AG04450 (cell line): ENCODE measurements around the gene ESYT2. TPM values are rescaled to one million over a fixed set of nuclear protein-coding genes. Genes with fewer than 3 reads are reported as not detected.

Source experiments
- CTCF ChIA-PET: fragments of 300-600, 350-600 bp; formaldehyde crosslinking; extraction: SDS; loops from one replicate; lab custom pipeline; 2022; ENCODE audit warnings: antibody characterized with exemption, inconsistent platforms; lab: Charles Lee
- POLR2A ChIA-PET: fragments of 350-600 bp; formaldehyde crosslinking; extraction: SDS; loops from one replicate; lab custom pipeline; 2021; ENCODE audit warnings: antibody characterized with exemption, inconsistent platforms; lab: Yijun Ruan, JAX
- DNase-seq: peaks from one replicate; pipeline ENCODE4 v3.0.0-alpha.2; 2011; ENCODE audit warnings: low read depth, low spot score
- H3K27ac ChIP-seq: one replicate; pipeline ENCODE4 v1.5.1; 2012; ENCODE audit warnings: low read depth, low read length, control low read depth
- H3K27me3 ChIP-seq: one replicate; pipeline ENCODE4 v1.6.0; 2012; ENCODE audit warnings: low read length; ENCODE audit not compliant: control insufficient read depth, insufficient read depth
- H3K4me3 ChIP-seq: 2 replicates; pipeline ENCODE4 v1.5.1; 2011; ENCODE audit warnings: mild to moderate bottlenecking, low read depth, low read length, control low read depth
- H3K9me3 ChIP-seq: 2 replicates; pipeline ENCODE4 v1.5.1; 2012; ENCODE audit warnings: low read length; ENCODE audit not compliant: control insufficient read depth, insufficient read depth
- polyA plus RNA-seq: library from polyadenylated mRNA; depleted of rRNA; stranded (reverse); fragments of >200 nt; gene quantifications from 2 replicates; pipeline ENCODE4 v1.2.3, GENCODE V29; 2011
- TF ChIP-seq, protein P1 (sequence below): IDR thresholded peaks from 2 replicates; pipeline ENCODE4 v1.5.1; 2011; ENCODE audit warnings: low read depth, low read length, control low read depth, inconsistent platforms

Gene ESYT2
- polyA plus RNA-seq, 1 experiment = 54.3 TPM

DNA sequence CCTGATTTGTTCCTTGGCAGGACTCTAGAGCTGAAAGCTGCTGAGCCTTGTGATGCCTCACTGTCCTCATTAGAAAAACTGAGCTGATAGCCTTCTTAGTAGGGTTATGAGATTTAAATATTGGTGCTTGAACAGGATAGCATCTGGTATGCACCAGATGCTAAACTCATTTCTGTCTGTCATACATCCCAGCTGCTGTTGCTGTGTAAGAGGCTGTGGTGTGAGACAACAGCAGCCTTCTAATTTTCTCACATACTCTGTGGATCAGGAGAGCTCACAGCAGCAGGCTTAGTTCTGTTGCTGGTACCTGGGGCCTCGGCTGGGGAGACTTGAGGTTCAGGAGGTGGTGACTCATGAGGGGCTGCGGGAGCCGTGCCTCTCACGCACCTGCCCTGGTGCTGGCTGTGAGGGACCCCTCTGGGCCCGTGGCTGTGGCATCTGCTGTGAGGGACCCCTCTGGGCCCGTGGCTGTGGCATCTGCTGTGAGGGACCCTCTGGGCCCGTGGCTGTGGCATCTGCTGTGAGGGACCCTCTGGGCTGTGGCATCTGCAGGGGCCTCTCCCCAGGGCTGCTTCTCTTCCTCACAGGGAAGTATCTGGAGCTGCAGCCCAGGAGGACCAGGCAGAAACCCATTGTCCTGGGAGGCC is 39.6 kb upstream of the ESYT2 start:
- Histone ChIP-seq H3K9me3 (no peaks in the 10 kb centered on the region; the same call in 1 of the 2 replicates), H3K27me3 (no peaks in the 10 kb centered on the region), H3K27ac (no peak overlapping the region), H3K4me3 (no peak overlapping the region)
- ChIA-PET CTCF (interaction anchor here (0.9 to 2.3 kb wide), 2 partner anchors 75 to 108 kb away, joined by 3 to 6 read pairs; no protein-coding TSS in a partner anchor), POLR2A (no interaction called here)
- DNase-seq = no peak
- TF ChIP-seq, protein P1, sequence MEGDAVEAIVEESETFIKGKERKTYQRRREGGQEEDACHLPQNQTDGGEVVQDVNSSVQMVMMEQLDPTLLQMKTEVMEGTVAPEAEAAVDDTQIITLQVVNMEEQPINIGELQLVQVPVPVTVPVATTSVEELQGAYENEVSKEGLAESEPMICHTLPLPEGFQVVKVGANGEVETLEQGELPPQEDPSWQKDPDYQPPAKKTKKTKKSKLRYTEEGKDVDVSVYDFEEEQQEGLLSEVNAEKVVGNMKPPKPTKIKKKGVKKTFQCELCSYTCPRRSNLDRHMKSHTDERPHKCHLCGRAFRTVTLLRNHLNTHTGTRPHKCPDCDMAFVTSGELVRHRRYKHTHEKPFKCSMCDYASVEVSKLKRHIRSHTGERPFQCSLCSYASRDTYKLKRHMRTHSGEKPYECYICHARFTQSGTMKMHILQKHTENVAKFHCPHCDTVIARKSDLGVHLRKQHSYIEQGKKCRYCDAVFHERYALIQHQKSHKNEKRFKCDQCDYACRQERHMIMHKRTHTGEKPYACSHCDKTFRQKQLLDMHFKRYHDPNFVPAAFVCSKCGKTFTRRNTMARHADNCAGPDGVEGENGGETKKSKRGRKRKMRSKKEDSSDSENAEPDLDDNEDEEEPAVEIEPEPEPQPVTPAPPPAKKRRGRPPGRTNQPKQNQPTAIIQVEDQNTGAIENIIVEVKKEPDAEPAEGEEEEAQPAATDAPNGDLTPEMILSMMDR = no peak

DNA sequence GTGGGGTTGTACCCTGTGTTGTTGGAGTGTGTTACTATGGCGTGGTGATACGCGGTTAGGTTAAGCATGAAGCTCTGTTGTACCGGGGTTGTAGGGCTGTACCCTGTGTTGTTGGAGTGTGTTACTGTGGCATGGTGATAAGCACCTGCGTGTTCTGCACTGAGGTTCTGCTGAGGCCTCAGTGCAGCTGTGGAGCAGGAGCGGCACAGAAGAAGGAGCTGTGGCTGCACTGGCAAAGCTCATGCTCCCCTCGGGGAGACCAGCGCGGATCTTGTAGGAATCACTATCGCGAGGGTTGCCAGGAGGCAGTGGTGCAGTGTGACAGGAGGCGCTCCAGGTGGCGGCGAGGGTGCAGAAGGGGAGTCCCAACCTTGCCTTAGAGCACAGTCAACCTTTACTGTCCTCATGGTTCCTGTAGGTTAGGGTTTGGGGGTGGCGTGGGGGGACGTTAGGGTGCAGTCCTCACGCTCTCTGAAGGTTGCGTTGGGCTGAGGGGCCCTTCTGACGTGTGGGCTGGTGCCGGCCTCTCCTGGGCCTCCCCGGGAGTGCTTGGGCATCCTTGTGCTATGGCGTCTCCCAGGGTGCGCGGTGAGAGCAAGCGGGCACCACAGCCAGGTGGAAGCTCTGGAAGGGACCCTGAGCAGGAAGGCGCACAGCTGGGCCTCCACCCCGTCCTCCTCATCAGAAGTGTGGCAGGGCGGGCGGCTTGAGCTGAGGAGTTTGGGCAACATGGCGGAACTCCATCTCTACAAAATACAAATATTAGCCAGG is 38.1 kb upstream of the ESYT2 start:
- ChIA-PET POLR2A (interaction anchor here (0.7 kb wide), 1 partner anchor 1600 kb away, joined by 3 read pairs; no protein-coding TSS in a partner anchor), CTCF (interaction anchor here (0.7 to 2.3 kb wide), 3 partner anchors 17 to 1481 kb away, joined by 3 to 6 read pairs (median 3); no protein-coding TSS in a partner anchor)
- Histone ChIP-seq H3K27me3 (no peaks in the 10 kb centered on the region), H3K9me3 (no peaks in the 10 kb centered on the region; the same call in 1 of the 2 replicates), H3K27ac (no peak overlapping the region), H3K4me3 (no peak overlapping the region)
- TF ChIP-seq, protein P1 = no peak
- DNase-seq = no peak

DNA sequence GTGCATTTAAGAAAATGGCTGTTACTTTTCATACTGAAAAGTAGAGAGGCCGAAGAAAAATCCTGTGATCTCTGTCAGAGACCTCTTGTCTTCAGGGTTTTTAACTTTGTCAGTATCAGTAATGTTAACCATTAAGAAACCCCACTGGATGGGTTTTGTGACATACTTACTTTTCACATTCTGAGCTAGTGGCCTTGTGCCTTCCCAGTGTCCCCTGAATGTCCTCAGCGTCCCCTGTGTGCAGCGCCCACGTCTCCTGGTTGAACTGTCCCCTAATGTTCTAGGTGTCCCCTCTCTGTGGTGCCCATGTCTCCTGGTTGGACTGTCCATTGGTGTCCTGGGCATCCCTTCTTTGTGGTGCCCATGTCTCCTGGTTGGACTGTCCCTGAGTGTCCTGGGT is 36.7 kb upstream of the ESYT2 start:
- Histone ChIP-seq H3K27me3 (no peaks in the 10 kb centered on the region), H3K9me3 (no peaks in the 10 kb centered on the region; the same call in 1 of the 2 replicates), H3K27ac (no peak overlapping the region), H3K4me3 (no peak overlapping the region)
- CTCF ChIA-PET = no interaction called here
- DNase-seq = no peak
- POLR2A ChIA-PET = no interaction called here
- TF ChIP-seq, protein P1 = no peak

DNA sequence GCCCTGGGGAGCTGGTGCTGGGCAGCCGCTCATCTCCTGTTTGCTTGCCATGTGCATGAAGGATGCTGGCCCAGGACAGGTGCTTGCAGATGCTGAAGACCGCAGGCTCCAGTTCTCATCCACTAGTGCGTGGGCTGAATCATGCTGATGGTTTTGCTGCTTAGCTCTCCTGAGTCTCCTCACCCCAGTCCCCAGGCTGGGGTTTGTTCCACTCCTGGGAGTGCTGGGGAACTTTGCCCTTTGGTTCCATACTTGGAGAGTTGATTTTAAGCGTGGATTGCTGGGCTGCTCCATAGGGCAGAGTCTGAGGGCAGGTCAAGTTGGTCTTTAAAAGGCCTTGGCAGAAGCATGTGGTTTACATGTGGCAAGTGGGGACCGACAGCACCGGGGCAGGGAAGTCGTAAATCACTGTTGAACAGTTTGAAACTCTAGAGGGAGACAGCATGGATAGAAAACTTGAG is 36.2 kb upstream of the ESYT2 start:
- no peaks in the 10 kb centered on the region; the same call in 1 of the 2 replicates for H3K9me3 ChIP-seq
- ChIA-PET POLR2A (no interaction called here), CTCF (no interaction called here)

More for the DNA sequence above, 36.2 kb upstream of the ESYT2 start:
- TF ChIP-seq, protein P1 = no peak
- H3K4me3 ChIP-seq = no peak overlapping the region
- no peaks in the 10 kb centered on the region for H3K27me3 ChIP-seq
- no peak for DNase-seq
- no peak overlapping the region for H3K27ac ChIP-seq
